ENCODE data around the gene DYSF. TPM values are rescaled to one million over a fixed set of nuclear protein-coding genes. Genes with fewer than 3 reads are reported as not detected.

Gene DYSF
- total RNA-seq, 1 donor from 2014 or later = 82.8 TPM

GRCh38 chr2:71557321-71557720 is 104.0 kb downstream of the DYSF start:
- intact Hi-C loops (cut with DNase I) = no loop called here
- no peak for DNase-seq (ENCODE audit: low spot score)

- intact Hi-C loops (cut with DNase I) = no loop called here
- DNase-seq (ENCODE audit: low spot score) = no peak
These were observed 105.1 kb downstream of the DYSF start for GRCh38 chr2:71558300-71559051.

- intact Hi-C loops (cut with DNase I) = no loop called here
- DNase-seq (ENCODE audit: low spot score) = no peak
These were observed 105.9 kb downstream of the DYSF start for GRCh38 chr2:71559080-71559827.

- intact Hi-C loops (cut with DNase I) = no loop called here
- no peak for DNase-seq (ENCODE audit: low spot score)
These were observed 106.7 kb downstream of the DYSF start for GRCh38 chr2:71559828-71560637.

- intact Hi-C loops (cut with DNase I) = no loop called here
- DNase-seq (ENCODE audit: low spot score) = no peak
These were observed 107.3 kb downstream of the DYSF start for GRCh38 chr2:71560638-71561011.

GRCh38 chr2:71561441-71562267 is 108.3 kb downstream of the DYSF start:
- DNase-seq (ENCODE audit: low spot score) = no peak

GRCh38 chr2:71562518-71562917 is 109.2 kb downstream of the DYSF start:
- DNase-seq (ENCODE audit: low spot score) = no peak
- intact Hi-C loops (cut with DNase I) = no loop called here

More at GRCh38 chr2:71561441-71562267, 108.3 kb downstream of the DYSF start:
- intact Hi-C loops (cut with DNase I) = no loop called here

GRCh38 chr2:71563872-71564271 is 110.5 kb downstream of the DYSF start:
- intact Hi-C loops (cut with DNase I) = no loop called here
- DNase-seq (ENCODE audit: low spot score) = no peak

- intact Hi-C loops (cut with DNase I) = no loop called here
- DNase-seq (ENCODE audit: low spot score) = no peak
These were observed 111.0 kb downstream of the DYSF start for GRCh38 chr2:71564361-71564760.

GRCh38 chr2:71564790-71565189 is 111.4 kb downstream of the DYSF start:
- intact Hi-C loops (cut with DNase I) = no loop called here
- no peak for DNase-seq (ENCODE audit: low spot score)

GRCh38 chr2:71566372-71566771 is 113.0 kb downstream of the DYSF start:
- intact Hi-C loops (cut with DNase I) = no loop called here
- no peak for DNase-seq (ENCODE audit: low spot score)

- no peak for DNase-seq (ENCODE audit: low spot score)
- intact Hi-C loops (cut with DNase I) = no loop called here
These were observed 114.3 kb downstream of the DYSF start for GRCh38 chr2:71567625-71568024.

GRCh38 chr2:71568103-71568502 is 114.7 kb downstream of the DYSF start:
- DNase-seq (ENCODE audit: low spot score) = no peak

GRCh38 chr2:71570511-71570910 is 117.2 kb downstream of the DYSF start:
- no peak for DNase-seq (ENCODE audit: low spot score)
- intact Hi-C loops (cut with DNase I) = no loop called here

More at GRCh38 chr2:71568103-71568502, 114.7 kb downstream of the DYSF start:
- intact Hi-C loops (cut with DNase I) = no loop called here

GRCh38 chr2:71570951-71571460 is 117.6 kb downstream of the DYSF start:
- DNase-seq (ENCODE audit: low spot score) = no peak
- intact Hi-C loops (cut with DNase I) = no loop called here

- no peak for DNase-seq (ENCODE audit: low spot score)
- intact Hi-C loops (cut with DNase I) = no loop called here
These were observed 118.6 kb downstream of the DYSF start for GRCh38 chr2:71571945-71572344.

GRCh38 chr2:71575966-71576365 is 122.6 kb downstream of the DYSF start:
- DNase-seq (ENCODE audit: low spot score) = no peak

GRCh38 chr2:71576541-71576940 is 123.2 kb downstream of the DYSF start:
- no peak for DNase-seq (ENCODE audit: low spot score)
- intact Hi-C loops (cut with DNase I) = no loop called here

More at GRCh38 chr2:71575966-71576365, 122.6 kb downstream of the DYSF start:
- intact Hi-C loops (cut with DNase I) = no loop called here

GRCh38 chr2:71577209-71577608 is 123.8 kb downstream of the DYSF start:
- DNase-seq (ENCODE audit: low spot score) = no peak
- intact Hi-C loops (cut with DNase I) = no loop called here

All from cardiac septum (tissue), 1 donor.